Endodermal cell (in vitro differentiated cells): ENCODE results near the gene BCAR1. TPM values are rescaled to one million over a fixed set of nuclear protein-coding genes. Genes with fewer than 3 reads are reported as not detected.
"Not testable (repeated sequence)": the region's sequence is repeated elsewhere in the genome, so short reads cannot be mapped to it uniquely, and the experiment has no call there.

Experiments
- DNase-seq: peaks from one replicate; pipeline ENCODE4 v3.0.0-alpha.2; 2017
- H3K27ac ChIP-seq: 2 replicates; pipeline ENCODE4 v1.5.1; 2013; ENCODE audit warnings: mild to moderate bottlenecking, low read depth, low read length, moderate library complexity
- H3K27me3 ChIP-seq: 2 replicates; pipeline ENCODE4 v1.6.1; 2013; ENCODE audit warnings: mild to moderate bottlenecking, low read length, moderate library complexity; ENCODE audit not compliant: insufficient read depth, control insufficient read depth, poor library complexity, severe bottlenecking
- H3K36me3 ChIP-seq: 2 replicates; pipeline ENCODE4 v1.7.0; 2013; ENCODE audit warnings: mild to moderate bottlenecking, low read length, moderate library complexity; ENCODE audit not compliant: control insufficient read depth, insufficient read depth
- H3K4me1 ChIP-seq: one replicate; pipeline ENCODE4 v1.7.0; 2013; ENCODE audit warnings: low read length; ENCODE audit not compliant: control insufficient read depth, insufficient read depth
- H3K4me3 ChIP-seq: 2 replicates; pipeline ENCODE4 v1.5.1; 2013; ENCODE audit warnings: mild to moderate bottlenecking, low read length, moderate library complexity
- H3K9ac ChIP-seq: 2 replicates; pipeline ENCODE4 v1.6.1; 2013; ENCODE audit warnings: mild to moderate bottlenecking, low read length, moderate library complexity; ENCODE audit not compliant: poor library complexity, severe bottlenecking; ENCODE audit errors: extremely low read depth
- H3K9me3 ChIP-seq: 2 replicates; pipeline ENCODE4 v1.6.1; 2013; ENCODE audit warnings: mild to moderate bottlenecking, low read length, moderate library complexity; ENCODE audit not compliant: control insufficient read depth
- H3K27ac Mint-ChIP-seq: 2 replicates; pipeline ENCODE4 v1.8.0; 2020; ENCODE audit warnings: mixed read lengths
- H3K27me3 Mint-ChIP-seq: 2 replicates; pipeline ENCODE4 v1.8.0; 2021; ENCODE audit warnings: mild to moderate bottlenecking, mixed read lengths; ENCODE audit not compliant: insufficient read depth
- H3K36me3 Mint-ChIP-seq: 2 replicates; pipeline ENCODE4 v1.8.0; 2020; ENCODE audit warnings: low read depth, mixed read lengths
- H3K4me1 Mint-ChIP-seq: 2 replicates; pipeline ENCODE4 v1.8.0; 2020; ENCODE audit warnings: mixed read lengths
- H3K4me3 Mint-ChIP-seq: 2 replicates; pipeline ENCODE4 v1.8.0; 2020; ENCODE audit warnings: mild to moderate bottlenecking, moderate library complexity, mixed read lengths
- H3K9me3 Mint-ChIP-seq: 2 replicates; pipeline ENCODE4 v1.8.0; 2020; ENCODE audit warnings: mild to moderate bottlenecking, mixed read lengths
- CTCF ChIP-seq: fragments of 200-600 bp; sonication (generic); conservative IDR thresholded peaks from 2 replicates; pipeline ENCODE4 v1.5.0; 2021; ENCODE audit warnings: antibody characterized with exemption, mild to moderate bottlenecking
- WGBS, 2 experiments: methylation state at CpG; one replicate each; pipeline versions ENCODE4 v1.1.5 to v1.1.7; 2013; ENCODE audit warnings: missing lambda C conversion rate in 2 of 2, mixed read lengths in 1 of 2; ENCODE audit not compliant: insufficient coverage in 1 of 2, insufficient read length in 1 of 2; 5-methylcytosine and 5-hydroxymethylcytosine counted together
- total RNA-seq, 2 donors: library from RNA; stranded (reverse); fragmentation: NEBNext Ultra II Directional in 1 of 2; extraction: Animal tissue kit (Norgen Biotek cat#: 25700) in 1 of 2; gene quantifications; 2 replicates in 1 of 2; 3 replicates in 1 of 2; pipeline ENCODE4 v1.2.1, GENCODE V29; 2021

BCAR1 gene
- total RNA-seq, 2 donors from 2014 or later = 56.2 to 74.3 TPM

GRCh38 chr16:75243667-75244224 is 7.7 kb downstream of the BCAR1 start:
- Mint-ChIP-seq H3K27ac (peak overlapping the region; percentile 90), H3K27me3 (no peaks in the 10 kb centered on the region), H3K4me1 (peaks cover 25% of the 10 kb centered on the region), H3K36me3 (peaks cover 39% of the 10 kb centered on the region), H3K4me3 (no peak overlapping the region), H3K9me3 (no peaks in the 10 kb centered on the region)
- no peak for TF ChIP-seq CTCF
- Histone ChIP-seq H3K4me1 (peaks cover 7% of the 10 kb centered on the region), H3K36me3 (peaks cover 9% of the 10 kb centered on the region), H3K9me3 (no peaks in the 10 kb centered on the region), H3K27me3 (no peaks in the 10 kb centered on the region), H3K4me3 (no peak overlapping the region), H3K27ac (no peak overlapping the region), H3K9ac (no peak overlapping the region)
- WGBS, 2 experiments = 90 to 96% methylated on average over 5 to 20 of the region's 20 CpGs
- no peak for DNase-seq

- not testable (repeated sequence) for H3K9me3 Mint-ChIP-seq, H3K27ac ChIP-seq, H3K36me3 ChIP-seq, H3K27me3 Mint-ChIP-seq, H3K4me1 ChIP-seq, H3K4me3 Mint-ChIP-seq, H3K9me3 ChIP-seq, DNase-seq, H3K4me3 ChIP-seq, H3K9ac ChIP-seq, H3K27me3 ChIP-seq
- Mint-ChIP-seq H3K27ac (peak overlapping the region; percentile 90), H3K36me3 (peaks cover 39% of the 10 kb centered on the region), H3K4me1 (peaks cover 19% of the 10 kb centered on the region)
- WGBS, 2 experiments = 95 to 98% methylated on average over 14 to 25 of the region's 27 CpGs
Measured at GRCh38 chr16:75242436-75243078, 8.9 kb downstream of the BCAR1 start.

- no peak overlapping the region for H3K9ac ChIP-seq
- Mint-ChIP-seq H3K4me3 (no peak overlapping the region), H3K4me1 (peaks cover 17% of the 10 kb centered on the region), H3K27me3 (no peaks in the 10 kb centered on the region), H3K27ac (no peak overlapping the region), H3K9me3 (no peaks in the 10 kb centered on the region), H3K36me3 (peaks cover 39% of the 10 kb centered on the region)
- H3K36me3 ChIP-seq = peaks cover 9% of the 10 kb centered on the region
- H3K27ac ChIP-seq = no peak overlapping the region
- no peak for DNase-seq
- no peak overlapping the region for H3K4me3 ChIP-seq
- H3K4me1 ChIP-seq = peaks cover 7% of the 10 kb centered on the region
- H3K27me3 ChIP-seq = no peaks in the 10 kb centered on the region
- 96 to 97% methylated on average over 9 to 13 of the region's 13 CpGs for WGBS, 2 experiments
- no peak for TF ChIP-seq CTCF
- H3K9me3 ChIP-seq = no peaks in the 10 kb centered on the region
Measured at GRCh38 chr16:75241955-75242354, 9.5 kb downstream of the BCAR1 start.
